Fibroblast of lung (primary cell): ENCODE results near the gene BMS1.
"Not testable (repeated sequence)": the region's sequence is repeated elsewhere in the genome, so short reads cannot be mapped to it uniquely, and the experiment has no call there.

Experiments
- CTCF ChIP-seq, 2 donors: IDR thresholded peaks in 1 of 2; conservative IDR thresholded peaks in 1 of 2; 1 replicate in 1 of 2; 2 replicates in 1 of 2; pipeline ENCODE4 v1.5.1; 2011 to 2012; ENCODE audit warnings: low read length in 2 of 2, control low read depth in 1 of 2, inconsistent platforms in 1 of 2, low read depth in 1 of 2, mild to moderate bottlenecking in 1 of 2
- EZH2 ChIP-seq: IDR thresholded peaks from 2 replicates; pipeline ENCODE4 v1.5.1; 2012; ENCODE audit warnings: low read length, control low read depth, mild to moderate bottlenecking; ENCODE audit errors: missing control alignments

GRCh38 chr10:42871138-42871641 is 88.6 kb downstream of the BMS1 start:
- not testable (repeated sequence) for TF ChIP-seq CTCF (conservative IDR thresholded peaks at IDR 0.05 in 1 of 2, IDR thresholded peaks at IDR 0.05 in 1 of 2; ENCODE audit: low read depth in 1 of 2, low read length in 2 of 2); EZH2
